ENCODE measurements around the gene CTSE.
"Not testable (repeated sequence)": the region's sequence is repeated elsewhere in the genome, so short reads cannot be mapped to it uniquely, and the experiment has no call there.

The CTSE gene

DNA sequence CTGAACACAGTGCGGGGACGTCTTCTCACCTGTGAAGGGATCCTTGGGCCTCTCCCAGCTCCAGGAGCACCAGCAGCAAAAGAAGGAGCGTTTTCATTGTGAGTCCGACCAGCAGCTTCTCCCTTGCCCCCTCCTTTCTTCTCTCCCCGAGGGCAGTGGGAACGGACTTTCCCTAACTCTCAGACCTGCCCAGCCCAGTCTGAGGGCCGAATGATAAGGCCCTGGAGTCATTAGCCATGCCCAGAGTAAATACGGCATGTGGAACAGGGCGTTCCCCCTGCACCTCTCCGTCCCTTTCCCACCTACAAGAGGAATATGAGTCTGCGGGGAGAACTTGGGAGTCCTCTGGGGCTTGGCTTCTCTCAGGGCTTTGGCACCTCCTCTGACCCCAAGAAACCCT, at the start of gene CTSE:
Gene CTSE (minus strand): TSS at position 201 of the 400 bp plus-strand sequence. CDS start 104 bp downstream, at position 97.
- Histone ChIP-seq H3K4me1 (ENCODE audit: control insufficient read depth, insufficient read depth, low read length) (peaks cover 25% of the 10 kb centered on the region), H3K27me3 (ENCODE audit: control insufficient read depth, insufficient read depth, low read length) (no peaks in the 10 kb centered on the region), H3K9ac (ENCODE audit: low read length) (peak within 1 kb of the TSS; percentile 93), H3K36me3 (ENCODE audit: control insufficient read depth, insufficient read depth, low read length) (peaks cover 13% of the 10 kb centered on the region), H3K4me3 (ENCODE audit: low read length) (peak within 1 kb of the TSS; percentile 90), H3K9me3 (ENCODE audit: control insufficient read depth, low read length) (no peaks in the 10 kb centered on the region)

DNA sequence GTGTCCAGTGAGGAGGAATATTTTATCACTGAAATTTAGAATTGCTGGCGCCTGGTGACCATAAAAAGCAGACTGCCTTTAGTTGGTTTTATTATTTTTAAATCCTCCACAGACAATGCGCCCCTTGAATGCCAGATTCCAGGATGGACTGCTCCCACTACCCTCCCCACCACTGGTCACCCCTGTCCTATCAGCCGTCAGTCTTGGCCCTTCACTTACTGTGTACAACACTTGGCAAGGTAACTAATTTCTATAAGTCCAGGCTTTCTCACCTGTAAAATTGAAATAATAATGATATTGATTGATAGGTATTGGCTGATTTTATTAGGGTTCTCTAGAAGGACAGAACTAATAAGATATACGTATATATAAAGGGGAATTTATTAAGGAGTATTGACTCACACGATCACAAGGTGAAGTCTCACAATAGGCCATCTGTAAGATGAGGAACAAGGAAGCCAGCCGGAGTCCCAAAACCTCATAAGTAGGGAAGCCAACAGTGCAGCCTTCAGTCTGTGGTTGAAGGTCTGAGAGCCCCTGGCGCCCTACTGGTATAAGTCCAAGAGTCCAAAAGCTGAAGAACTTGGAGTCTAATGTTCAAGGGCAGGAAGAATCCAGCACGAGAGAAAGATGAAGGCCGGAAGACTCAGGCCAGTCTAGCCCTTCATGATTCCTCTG, 47.1 kb upstream of the CTSE start:
- Histone ChIP-seq H3K9me3 (ENCODE audit: control insufficient read depth, low read length) (no peaks in the 10 kb centered on the region), H3K4me3 (ENCODE audit: low read length) (no peak overlapping the region), H3K4me1 (ENCODE audit: control insufficient read depth, insufficient read depth, low read length) (peaks cover 6% of the 10 kb centered on the region), H3K9ac (ENCODE audit: low read length) (no peak overlapping the region), H3K36me3 (ENCODE audit: control insufficient read depth, insufficient read depth, low read length) (no peaks in the 10 kb centered on the region), H3K27me3 (ENCODE audit: control insufficient read depth, insufficient read depth, low read length) (no peaks in the 10 kb centered on the region)

DNA sequence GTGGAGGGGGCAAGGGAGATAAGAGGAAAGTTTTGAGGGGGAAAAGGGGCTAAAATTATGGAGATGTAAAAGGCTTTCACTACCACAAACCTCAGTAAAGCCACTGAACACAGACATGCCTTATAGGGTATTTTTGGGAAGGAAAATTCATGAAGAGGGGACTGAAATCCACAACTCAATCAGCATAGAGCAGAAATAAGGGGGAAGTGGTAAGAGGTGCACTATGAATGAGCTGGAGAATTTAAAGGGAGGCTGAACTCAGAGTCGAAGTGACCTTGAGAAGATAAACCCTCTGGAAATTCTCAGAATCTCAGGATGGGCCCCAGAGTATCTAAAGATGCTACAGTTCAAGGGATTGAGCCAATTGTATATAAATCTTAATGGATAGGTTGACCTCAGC, 44.6 kb upstream of the CTSE start:
- no peaks in the 10 kb centered on the region for H3K9me3 ChIP-seq (ENCODE audit: control insufficient read depth, low read length)
- H3K36me3 ChIP-seq (ENCODE audit: control insufficient read depth, insufficient read depth, low read length), result no peaks in the 10 kb centered on the region
- no peaks in the 10 kb centered on the region for H3K27me3 ChIP-seq (ENCODE audit: control insufficient read depth, insufficient read depth, low read length)
- H3K4me3 ChIP-seq (ENCODE audit: low read length), result no peak overlapping the region
- H3K9ac ChIP-seq (ENCODE audit: low read length), result no peak overlapping the region
- peaks cover 6% of the 10 kb centered on the region for H3K4me1 ChIP-seq (ENCODE audit: control insufficient read depth, insufficient read depth, low read length)

DNA sequence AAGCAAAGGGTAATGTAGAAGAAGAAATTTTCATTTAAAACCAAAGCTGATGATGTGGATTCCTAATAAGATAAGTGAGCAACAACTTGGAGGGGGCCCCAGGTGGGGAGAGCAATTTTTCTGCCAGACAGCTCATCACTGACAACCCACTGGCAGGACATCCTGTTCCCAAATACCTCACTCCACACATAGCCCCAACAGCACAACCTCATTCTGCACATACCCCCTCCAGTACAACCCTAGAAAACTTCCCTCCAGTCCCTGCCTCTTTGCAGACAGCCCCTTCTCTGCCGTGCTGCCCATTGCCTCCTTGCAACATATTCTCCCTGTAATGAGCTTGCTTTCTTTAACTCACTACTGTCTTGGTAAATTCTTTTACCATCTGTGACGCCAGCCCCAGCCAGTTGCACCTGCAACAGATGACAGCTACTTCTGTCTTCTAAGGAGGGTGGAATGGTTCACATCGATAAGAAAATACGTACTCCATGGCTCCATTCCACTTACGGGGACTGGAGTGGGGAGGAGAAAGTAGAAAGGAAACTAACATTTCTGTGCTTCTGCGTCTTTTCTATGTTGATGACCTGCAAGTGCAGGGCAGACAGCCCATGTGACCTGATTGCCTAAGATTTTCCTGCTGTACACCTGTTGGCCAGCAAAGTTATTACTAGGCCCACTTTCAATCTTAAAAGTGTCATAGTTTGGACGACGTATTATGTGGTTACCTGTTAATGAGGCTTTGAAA, 44.0 kb upstream of the CTSE start:
- H3K27me3 ChIP-seq (ENCODE audit: control insufficient read depth, insufficient read depth, low read length), result no peaks in the 10 kb centered on the region
- no peak overlapping the region for H3K9ac ChIP-seq (ENCODE audit: low read length)
- H3K36me3 ChIP-seq (ENCODE audit: control insufficient read depth, insufficient read depth, low read length), result no peaks in the 10 kb centered on the region
- H3K4me1 ChIP-seq (ENCODE audit: control insufficient read depth, insufficient read depth, low read length), result peaks cover 6% of the 10 kb centered on the region
- H3K9me3 ChIP-seq (ENCODE audit: control insufficient read depth, low read length), result no peaks in the 10 kb centered on the region
- no peak overlapping the region for H3K4me3 ChIP-seq (ENCODE audit: low read length)

DNA sequence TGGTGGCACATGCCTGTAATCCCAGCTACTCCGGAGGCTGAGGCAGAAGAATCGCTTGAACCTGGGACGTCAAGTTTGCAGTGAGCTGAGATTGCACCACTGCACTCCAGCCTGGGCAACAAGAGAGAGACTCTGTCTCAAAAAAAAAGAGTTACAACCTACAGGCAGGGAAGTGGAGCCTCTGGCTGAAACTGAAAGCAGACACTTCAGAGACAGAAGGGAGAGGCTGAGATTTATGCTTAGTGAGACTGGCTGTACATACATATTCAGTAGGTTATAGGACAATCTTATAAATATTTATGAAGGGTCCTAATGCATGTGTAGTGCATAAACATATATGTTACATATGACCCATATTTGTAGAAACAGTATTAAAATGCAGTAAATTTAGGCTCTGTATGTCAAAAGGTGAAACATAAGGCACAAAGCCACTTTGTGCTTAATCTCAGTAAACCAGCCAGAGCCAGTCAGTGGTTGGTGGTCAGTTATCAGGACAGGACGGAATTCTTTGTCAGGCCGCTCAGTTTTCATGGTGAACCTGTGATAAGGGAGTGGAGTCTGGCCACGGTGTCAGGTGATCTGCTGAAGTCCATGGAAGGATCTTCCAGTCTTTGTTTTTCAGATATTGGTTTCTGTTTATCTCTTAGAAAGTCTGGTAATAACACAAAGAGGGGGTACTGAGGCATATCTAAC, 42.9 kb upstream of the CTSE start:
- Histone ChIP-seq H3K4me3 (ENCODE audit: low read length) (no peak overlapping the region), H3K9me3 (ENCODE audit: control insufficient read depth, low read length) (no peaks in the 10 kb centered on the region), H3K9ac (ENCODE audit: low read length) (no peak overlapping the region), H3K36me3 (ENCODE audit: control insufficient read depth, insufficient read depth, low read length) (no peaks in the 10 kb centered on the region), H3K27me3 (ENCODE audit: control insufficient read depth, insufficient read depth, low read length) (no peaks in the 10 kb centered on the region), H3K4me1 (ENCODE audit: control insufficient read depth, insufficient read depth, low read length) (peaks cover 6% of the 10 kb centered on the region)

DNA sequence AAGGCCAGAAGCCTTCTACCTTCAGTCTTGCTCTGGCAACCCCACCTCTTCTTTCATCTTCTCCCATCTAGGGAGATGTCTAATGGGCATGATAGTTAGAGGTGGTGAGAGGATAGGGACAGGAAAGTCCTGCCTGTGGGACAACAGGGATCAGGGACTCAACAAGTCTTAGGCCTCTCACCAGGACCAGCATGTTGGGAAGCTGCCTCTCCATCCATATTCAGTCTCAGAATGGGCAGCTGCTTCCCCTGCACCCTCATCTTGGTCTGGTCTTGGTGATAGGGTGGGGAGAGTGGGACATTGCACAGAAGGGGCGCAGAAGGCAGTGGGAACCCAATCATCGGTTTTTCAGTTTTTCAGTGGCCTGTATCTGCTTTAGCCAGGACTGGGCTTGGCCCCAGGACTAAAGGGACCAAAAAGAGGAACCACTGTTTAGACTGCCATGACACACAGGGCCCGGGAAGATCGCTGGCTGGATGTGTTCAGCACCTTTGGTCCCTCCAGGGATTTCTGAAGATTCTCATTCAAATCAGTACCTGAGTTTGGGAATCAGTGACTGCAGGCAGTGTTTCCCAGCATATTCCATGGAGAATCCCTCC, 42.0 kb upstream of the CTSE start:
- Histone ChIP-seq H3K4me3 (ENCODE audit: low read length) (no peak overlapping the region), H3K9me3 (ENCODE audit: control insufficient read depth, low read length) (no peaks in the 10 kb centered on the region), H3K4me1 (ENCODE audit: control insufficient read depth, insufficient read depth, low read length) (peaks cover 6% of the 10 kb centered on the region), H3K9ac (ENCODE audit: low read length) (no peak overlapping the region), H3K27me3 (ENCODE audit: control insufficient read depth, insufficient read depth, low read length) (no peaks in the 10 kb centered on the region), H3K36me3 (ENCODE audit: control insufficient read depth, insufficient read depth, low read length) (no peaks in the 10 kb centered on the region)

DNA sequence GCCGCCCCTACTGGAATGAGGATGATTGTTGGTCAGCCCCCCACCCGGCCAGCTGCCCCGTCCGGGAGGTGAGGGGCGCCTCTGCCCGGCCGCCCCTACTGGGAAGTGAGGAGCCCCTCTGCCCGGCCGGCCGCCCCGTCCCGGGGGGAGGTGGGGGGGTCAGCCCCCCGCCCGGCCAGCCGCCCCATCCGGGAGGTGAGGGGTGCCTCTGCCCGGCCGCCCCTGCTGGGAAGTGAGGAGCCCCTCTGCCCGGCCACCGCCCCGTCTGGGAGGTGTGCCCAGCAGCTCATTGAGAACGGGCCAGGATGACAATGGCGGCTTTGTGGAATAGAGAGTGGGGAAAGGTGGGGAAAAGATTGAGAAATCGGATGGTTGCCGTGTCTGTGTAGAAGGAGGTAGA, 40.8 kb upstream of the CTSE start:
- not testable (repeated sequence) for H3K9me3 ChIP-seq (ENCODE audit: control insufficient read depth, low read length); H3K9ac ChIP-seq (ENCODE audit: low read length); H3K27me3 ChIP-seq (ENCODE audit: control insufficient read depth, insufficient read depth, low read length); H3K4me1 ChIP-seq (ENCODE audit: control insufficient read depth, insufficient read depth, low read length); H3K36me3 ChIP-seq (ENCODE audit: control insufficient read depth, insufficient read depth, low read length); H3K4me3 ChIP-seq (ENCODE audit: low read length)

DNA sequence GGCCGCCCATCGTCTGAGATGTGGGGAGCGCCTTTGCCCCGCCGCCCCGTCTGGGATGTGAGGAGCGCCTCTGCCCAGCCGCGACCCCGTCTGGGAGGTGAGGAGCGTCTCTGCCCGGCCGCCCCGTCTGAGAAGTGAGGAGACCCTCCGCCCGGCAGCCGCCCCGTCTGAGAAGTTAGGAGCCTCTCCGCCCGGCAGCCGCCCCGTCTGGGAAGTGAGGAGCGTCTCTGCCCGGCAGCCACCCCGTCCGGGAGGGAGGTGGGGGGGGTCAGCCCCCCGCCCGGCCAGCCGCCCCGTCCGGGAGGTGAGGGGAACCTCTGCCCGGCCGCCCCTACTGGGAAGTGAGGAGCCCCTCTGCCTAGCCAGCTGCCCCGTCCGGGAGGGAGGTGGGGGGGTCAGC, 40.3 kb upstream of the CTSE start:
- not testable (repeated sequence) for H3K27me3 ChIP-seq (ENCODE audit: control insufficient read depth, insufficient read depth, low read length); H3K36me3 ChIP-seq (ENCODE audit: control insufficient read depth, insufficient read depth, low read length); H3K4me1 ChIP-seq (ENCODE audit: control insufficient read depth, insufficient read depth, low read length)

DNA sequence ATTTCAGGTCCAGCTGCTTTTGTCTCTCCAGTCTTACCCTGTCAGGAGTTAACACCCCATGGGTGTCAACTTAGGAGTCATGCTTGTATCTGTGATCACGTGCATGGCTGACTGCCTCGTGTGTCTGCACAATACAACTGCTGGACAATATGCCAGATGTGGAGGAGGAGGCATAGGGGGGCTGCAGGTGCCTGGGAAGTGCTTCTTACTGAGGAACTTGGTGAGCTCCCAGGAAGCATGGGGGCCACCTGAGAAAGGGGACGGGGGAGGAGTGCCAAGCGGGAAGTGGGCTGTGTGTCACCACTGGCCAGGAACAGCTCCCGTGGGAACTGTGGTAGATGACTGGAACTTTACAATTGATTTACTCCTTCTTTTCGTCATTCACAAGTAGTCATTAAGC, 38.8 kb upstream of the CTSE start:
- Histone ChIP-seq H3K9ac (ENCODE audit: low read length) (no peak overlapping the region), H3K4me3 (ENCODE audit: low read length) (no peak overlapping the region), H3K36me3 (ENCODE audit: control insufficient read depth, insufficient read depth, low read length) (no peaks in the 10 kb centered on the region)

More for the DNA sequence above, 40.3 kb upstream of the CTSE start:
- H3K9me3 ChIP-seq (ENCODE audit: control insufficient read depth, low read length); H3K4me3 ChIP-seq (ENCODE audit: low read length); H3K9ac ChIP-seq (ENCODE audit: low read length): not testable (repeated sequence)

DNA sequence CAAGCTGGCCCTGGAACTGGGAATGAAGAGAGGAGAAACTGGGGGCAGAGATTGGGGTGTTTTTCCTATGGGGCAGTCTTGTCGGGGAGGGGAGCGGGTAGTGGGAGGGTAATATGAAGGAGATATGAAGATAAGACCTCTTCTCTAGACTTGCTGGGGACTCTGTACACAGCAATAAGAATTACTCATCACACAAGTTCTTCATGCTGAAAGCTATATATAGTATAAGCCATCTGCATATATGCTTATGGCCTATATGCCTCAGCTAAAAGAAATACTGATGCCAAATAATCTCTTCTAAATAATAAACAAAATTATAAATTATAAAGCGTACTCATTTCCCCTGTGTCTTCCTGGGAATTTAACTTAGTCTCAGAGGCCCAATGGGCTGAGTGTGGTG, 37.1 kb upstream of the CTSE start:
- H3K9me3 ChIP-seq (ENCODE audit: control insufficient read depth, low read length), result no peaks in the 10 kb centered on the region
- no peak overlapping the region for H3K9ac ChIP-seq (ENCODE audit: low read length)
- no peaks in the 10 kb centered on the region for H3K27me3 ChIP-seq (ENCODE audit: control insufficient read depth, insufficient read depth, low read length)
- H3K36me3 ChIP-seq (ENCODE audit: control insufficient read depth, insufficient read depth, low read length), result no peaks in the 10 kb centered on the region
- H3K4me1 ChIP-seq (ENCODE audit: control insufficient read depth, insufficient read depth, low read length), result no peaks in the 10 kb centered on the region
- H3K4me3 ChIP-seq (ENCODE audit: low read length), result no peak overlapping the region

More for the DNA sequence above, 38.8 kb upstream of the CTSE start:
- Histone ChIP-seq H3K9me3 (ENCODE audit: control insufficient read depth, low read length) (no peaks in the 10 kb centered on the region), H3K27me3 (ENCODE audit: control insufficient read depth, insufficient read depth, low read length) (no peaks in the 10 kb centered on the region), H3K4me1 (ENCODE audit: control insufficient read depth, insufficient read depth, low read length) (peaks cover 6% of the 10 kb centered on the region)

DNA sequence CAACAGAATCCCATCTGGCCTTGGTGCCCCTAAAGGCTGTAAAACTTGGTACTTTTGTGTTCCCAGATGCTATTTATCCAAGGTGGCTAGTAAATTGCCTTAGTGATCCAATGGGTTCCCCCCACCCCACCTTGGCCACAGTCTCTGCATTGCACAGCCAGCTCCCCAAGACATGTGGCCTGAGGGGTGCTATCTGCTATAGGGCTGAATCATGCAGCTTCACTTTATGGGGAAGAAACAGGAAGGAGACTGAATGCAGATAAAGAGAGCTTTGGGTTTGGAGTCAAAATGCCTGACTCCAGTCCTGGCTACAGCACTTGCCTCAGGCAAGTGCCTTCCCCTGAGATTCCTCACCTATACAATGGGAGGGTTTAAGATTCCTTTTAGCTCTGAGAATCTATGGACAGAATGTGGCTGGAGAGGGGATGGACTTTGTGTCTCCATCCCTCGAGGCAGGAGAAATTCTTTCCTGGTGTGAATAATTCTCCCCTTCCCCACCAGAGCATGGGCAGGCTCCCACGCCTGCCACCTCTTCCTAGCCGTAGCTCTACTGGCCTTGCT, 35.7 kb upstream of the CTSE start:
- Histone ChIP-seq H3K36me3 (ENCODE audit: control insufficient read depth, insufficient read depth, low read length) (no peaks in the 10 kb centered on the region), H3K27me3 (ENCODE audit: control insufficient read depth, insufficient read depth, low read length) (no peaks in the 10 kb centered on the region), H3K9me3 (ENCODE audit: control insufficient read depth, low read length) (no peaks in the 10 kb centered on the region), H3K4me1 (ENCODE audit: control insufficient read depth, insufficient read depth, low read length) (no peaks in the 10 kb centered on the region), H3K4me3 (ENCODE audit: low read length) (no peak overlapping the region), H3K9ac (ENCODE audit: low read length) (no peak overlapping the region)

DNA sequence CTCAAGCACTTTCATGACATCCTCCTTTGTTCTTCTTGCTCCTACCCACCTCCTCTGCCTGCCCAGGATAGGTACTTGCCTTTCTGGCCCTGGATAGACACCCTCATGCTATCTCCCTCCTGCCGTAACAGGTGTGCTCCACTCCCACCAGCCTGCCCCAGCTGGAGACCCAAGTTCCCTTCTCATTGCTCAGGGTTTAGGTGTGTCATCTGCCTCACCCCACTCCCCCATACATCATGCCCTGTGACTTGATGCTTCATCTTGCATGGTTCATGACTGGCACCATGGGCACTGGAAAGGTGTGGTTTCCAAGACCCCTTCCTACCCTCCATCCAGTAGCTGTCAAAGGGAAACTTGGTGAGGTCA, 35.2 kb upstream of the CTSE start:
- H3K4me1 ChIP-seq (ENCODE audit: control insufficient read depth, insufficient read depth, low read length), result no peaks in the 10 kb centered on the region
- no peaks in the 10 kb centered on the region for H3K9me3 ChIP-seq (ENCODE audit: control insufficient read depth, low read length)
- no peak overlapping the region for H3K9ac ChIP-seq (ENCODE audit: low read length)
- no peaks in the 10 kb centered on the region for H3K27me3 ChIP-seq (ENCODE audit: control insufficient read depth, insufficient read depth, low read length)
- H3K4me3 ChIP-seq (ENCODE audit: low read length), result no peak overlapping the region
- no peaks in the 10 kb centered on the region for H3K36me3 ChIP-seq (ENCODE audit: control insufficient read depth, insufficient read depth, low read length)

Measured in mucosa of stomach (tissue), 1 donor.